Fibroblast of lung (primary cell): ENCODE measurements around the gene CNGA4.
"Not testable (repeated sequence)": the region's sequence is repeated elsewhere in the genome, so short reads cannot be mapped to it uniquely, and the experiment has no call there.

Experiments used
- EZH2 ChIP-seq: IDR thresholded peaks from 2 replicates; pipeline ENCODE4 v1.5.1; 2012; ENCODE audit warnings: low read length, control low read depth, mild to moderate bottlenecking; ENCODE audit errors: missing control alignments
- TF ChIP-seq, protein P1 (sequence below), 2 donors: IDR thresholded peaks in 1 of 2; conservative IDR thresholded peaks in 1 of 2; 1 replicate in 1 of 2; 2 replicates in 1 of 2; pipeline ENCODE4 v1.5.1; 2011 to 2012; ENCODE audit warnings: low read length in 2 of 2, control low read depth in 1 of 2, inconsistent platforms in 1 of 2, low read depth in 1 of 2, mild to moderate bottlenecking in 1 of 2

DNA sequence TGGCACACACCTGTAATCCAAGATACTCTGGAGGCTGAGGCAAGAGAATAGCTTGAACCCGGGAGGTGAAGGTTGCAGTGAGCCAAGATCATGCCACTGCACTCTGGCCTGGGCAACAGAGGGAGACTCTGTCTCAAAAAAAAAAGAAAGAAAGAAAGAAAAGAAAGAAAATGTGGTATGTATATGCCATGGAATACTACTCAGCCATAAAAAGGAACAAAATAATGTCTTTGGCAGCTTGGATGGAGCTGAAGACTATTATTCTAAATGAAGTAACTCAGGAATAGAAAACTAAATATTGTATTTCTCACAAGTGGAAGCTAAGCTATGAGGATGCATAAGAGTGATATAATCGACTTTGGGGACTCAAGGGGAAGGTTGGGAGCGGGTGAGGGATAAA is 10.0 kb downstream of the CNGA4 start:
- TF ChIP-seq EZH2 = not testable (repeated sequence)
- TF ChIP-seq, protein P1, sequence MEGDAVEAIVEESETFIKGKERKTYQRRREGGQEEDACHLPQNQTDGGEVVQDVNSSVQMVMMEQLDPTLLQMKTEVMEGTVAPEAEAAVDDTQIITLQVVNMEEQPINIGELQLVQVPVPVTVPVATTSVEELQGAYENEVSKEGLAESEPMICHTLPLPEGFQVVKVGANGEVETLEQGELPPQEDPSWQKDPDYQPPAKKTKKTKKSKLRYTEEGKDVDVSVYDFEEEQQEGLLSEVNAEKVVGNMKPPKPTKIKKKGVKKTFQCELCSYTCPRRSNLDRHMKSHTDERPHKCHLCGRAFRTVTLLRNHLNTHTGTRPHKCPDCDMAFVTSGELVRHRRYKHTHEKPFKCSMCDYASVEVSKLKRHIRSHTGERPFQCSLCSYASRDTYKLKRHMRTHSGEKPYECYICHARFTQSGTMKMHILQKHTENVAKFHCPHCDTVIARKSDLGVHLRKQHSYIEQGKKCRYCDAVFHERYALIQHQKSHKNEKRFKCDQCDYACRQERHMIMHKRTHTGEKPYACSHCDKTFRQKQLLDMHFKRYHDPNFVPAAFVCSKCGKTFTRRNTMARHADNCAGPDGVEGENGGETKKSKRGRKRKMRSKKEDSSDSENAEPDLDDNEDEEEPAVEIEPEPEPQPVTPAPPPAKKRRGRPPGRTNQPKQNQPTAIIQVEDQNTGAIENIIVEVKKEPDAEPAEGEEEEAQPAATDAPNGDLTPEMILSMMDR (conservative IDR thresholded peaks at IDR 0.05 in 1 of 2, IDR thresholded peaks at IDR 0.05 in 1 of 2; ENCODE audit: low read depth in 1 of 2, low read length in 2 of 2) = not testable (repeated sequence)
